8988T (cell line): ENCODE data around the gene CRYGS.
"Not testable (repeated sequence)": the region's sequence is repeated elsewhere in the genome, so short reads cannot be mapped to it uniquely, and the experiment has no call there.

ENCODE experiments used
- DNase-seq: peaks from one replicate; pipeline ENCODE4 v3.0.0; 2011

CRYGS gene

GRCh38 chr3:186551387-186551786, 7.2 kb upstream of the CRYGS start:
- no peak for DNase-seq

- no peak for DNase-seq
These were observed 5.3 kb upstream of the CRYGS start for GRCh38 chr3:186549497-186549896.

- no peak for DNase-seq
These were observed 3.3 kb downstream of the CRYGS start for GRCh38 chr3:186540835-186541226.

- DNase-seq = peak; percentile 33
These were observed 3.9 kb downstream of the CRYGS start for GRCh38 chr3:186540221-186540834.

GRCh38 chr3:186538779-186539178, 5.4 kb downstream of the CRYGS start:
- DNase-seq = no peak

GRCh38 chr3:186536883-186537844, 7.0 kb downstream of the CRYGS start:
- DNase-seq = no peak

GRCh38 chr3:186534113-186534669, 10.0 kb downstream of the CRYGS start:
- DNase-seq = no peak

GRCh38 chr3:186532598-186533072, 11.5 kb downstream of the CRYGS start:
- DNase-seq = no peak

- not testable (repeated sequence) for DNase-seq
These were observed 12.5 kb downstream of the CRYGS start for GRCh38 chr3:186531694-186532093.

- no peak for DNase-seq
These were observed 13.8 kb downstream of the CRYGS start for GRCh38 chr3:186530415-186530814.

- DNase-seq = no peak
These were observed 14.8 kb downstream of the CRYGS start for GRCh38 chr3:186529201-186529999.

- no peak for DNase-seq
These were observed 17.9 kb downstream of the CRYGS start for GRCh38 chr3:186526256-186526606.

- DNase-seq = no peak
These were observed 18.6 kb downstream of the CRYGS start for GRCh38 chr3:186525369-186526255.

- DNase-seq = no peak
These were observed 19.6 kb downstream of the CRYGS start for GRCh38 chr3:186524616-186525015.

- DNase-seq = no peak
These were observed 20.7 kb downstream of the CRYGS start for GRCh38 chr3:186523434-186523833.

GRCh38 chr3:186523022-186523421, 21.2 kb downstream of the CRYGS start:
- DNase-seq = no peak

- DNase-seq = no peak
These were observed 23.0 kb downstream of the CRYGS start for GRCh38 chr3:186520957-186521842.

GRCh38 chr3:186520431-186520830, 23.7 kb downstream of the CRYGS start:
- no peak for DNase-seq

GRCh38 chr3:186519021-186519658, 25.0 kb downstream of the CRYGS start:
- DNase-seq = no peak

GRCh38 chr3:186517218-186517617, 27.0 kb downstream of the CRYGS start:
- DNase-seq = no peak
